ENCODE measurements around the gene SFRP4. TPM values are rescaled to one million over a fixed set of nuclear protein-coding genes. Genes with fewer than 3 reads are reported as not detected.

SFRP4 gene
- total and polyA plus RNA-seq, 10 of the 15 experiments (the other 5 are each of a cell fraction or from before 2014, with no cell fraction given): 0.02 to 0.15 (median 0.14) TPM; not detected in 7

DNA sequence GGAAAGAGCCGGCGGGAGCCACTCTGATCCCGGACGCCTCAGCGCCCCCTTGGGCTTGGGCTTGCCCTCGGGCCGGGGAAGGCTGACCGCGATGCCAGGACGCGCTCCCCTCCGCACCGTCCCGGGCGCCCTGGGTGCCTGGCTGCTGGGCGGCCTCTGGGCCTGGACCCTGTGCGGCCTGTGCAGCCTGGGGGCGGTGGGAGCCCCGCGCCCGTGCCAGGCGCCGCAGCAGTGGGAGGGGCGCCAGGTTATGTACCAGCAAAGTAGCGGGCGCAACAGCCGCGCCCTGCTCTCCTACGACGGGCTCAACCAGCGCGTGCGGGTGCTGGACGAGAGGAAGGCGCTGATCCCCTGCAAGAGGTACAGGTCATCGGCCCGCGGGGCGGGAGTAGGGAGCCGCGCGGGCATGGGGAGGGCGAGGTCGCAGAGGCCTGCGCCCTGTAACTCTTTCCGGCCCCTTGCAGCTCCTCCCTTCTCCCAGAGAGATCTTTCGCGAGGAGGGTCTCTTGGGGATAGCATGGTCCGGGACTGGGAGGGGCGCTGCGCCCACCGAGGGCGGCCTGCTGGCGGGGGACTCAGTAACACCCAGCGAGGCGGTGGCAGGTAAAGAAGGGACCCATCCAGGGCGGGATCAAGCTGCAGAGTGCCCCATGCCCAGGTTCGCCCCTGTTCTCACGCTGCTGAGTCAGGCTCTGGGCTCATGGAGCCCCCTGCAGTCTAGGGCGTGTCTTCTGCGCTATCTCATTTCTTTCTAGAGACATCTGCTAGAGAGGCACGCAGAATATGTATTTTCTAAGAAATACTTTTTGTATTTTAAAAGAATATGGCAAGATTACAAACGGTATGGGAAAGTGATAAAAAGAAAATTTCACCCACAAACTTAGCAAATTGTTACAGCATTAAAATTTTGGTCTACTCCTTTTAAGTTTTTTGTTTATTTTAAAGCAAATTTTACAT is 4.5 kb upstream of the SFRP4 start:
- H3K79me2 ChIP-seq (ENCODE audit: control insufficient read depth, insufficient read depth, low read length): peaks cover 3% of the 10 kb centered on the region; the same call in 1 of the 2 replicates
- peaks cover 8% of the 10 kb centered on the region; the same call in 2 of the 3 replicates for H3K9me3 ChIP-seq (replicated peaks; ENCODE audit: control insufficient read depth, insufficient read depth, low read length)
- RAD21 ChIA-PET (ENCODE audit: unreplicated experiment): interaction anchor here (0.8 to 3.4 kb wide), 10 partner anchors 13 to 393 kb away, joined by 3 to 30 read pairs (median 4); no protein-coding TSS in a partner anchor
- peaks cover 0 to 3% of the 10 kb centered on the region in 2 experiments; a peak in 2 of 4 replicates for H3K27me3 ChIP-seq (replicated peaks in 1 of 2; ENCODE audit: control insufficient read depth in 2 of 2, insufficient read depth in 2 of 2, low read length in 1 of 2)
- intact Hi-C loops (cut with micrococcal nuclease; ENCODE audit: unreplicated experiment) (no loop called here), in situ Hi-C loops (cut with MboI) (no loop called here)
- POLR2A ChIA-PET: interaction anchor here (0.7 to 1.8 kb wide), 3 partner anchors 8 to 22 kb away, joined by 4 to 11 read pairs (median 4); no protein-coding TSS in a partner anchor
- FAIRE-seq (peak; percentile 68), DNase-seq (ENCODE audit: low read depth, low spot score) (no peak), ATAC-seq (peak; percentile 83)
- H3K27ac ChIP-seq (ENCODE audit: control insufficient read depth, insufficient read depth): peak overlapping the region; percentile 39; the same call in 1 of the 2 replicates
- SMC1A ChIA-PET (ENCODE audit: uncharacterized antibody, unreplicated experiment): interaction anchor here (0.7 to 8.5 kb wide), 11 partner anchors 8 to 390 kb away, joined by 3 to 98 read pairs (median 3); no protein-coding TSS in a partner anchor
- CTCF ChIA-PET: interaction anchor here (0.9 to 7.5 kb wide), 22 partner anchors 11 to 448 kb away, joined by 3 to 108 read pairs (median 6); no protein-coding TSS in a partner anchor
- H3K4me2 ChIP-seq (ENCODE audit: control insufficient read depth, insufficient read depth): peak overlapping the region; percentile 96
- H2AFZ ChIP-seq (ENCODE audit: control insufficient read depth, low read depth, low read length): peak overlapping the region; percentile 94
- 2% methylated on average over 63 of the region's 63 CpGs for WGBS (ENCODE audit: insufficient coverage, insufficient replicate concordance, low lambda C conversion rate, missing lambda C conversion rate)
- H3K36me3 ChIP-seq (ENCODE audit: control insufficient read depth in 2 of 2, insufficient read depth in 2 of 2, low read length in 1 of 2): no peaks in the 10 kb centered on the region
- BruUV-seq (replicated peaks): no TSS peak
- peak overlapping the region; percentile 86 for H3K4me3 ChIP-seq
- peaks cover 5% of the 10 kb centered on the region for H3K4me1 ChIP-seq (ENCODE audit: control insufficient read depth, insufficient read depth, low read length)
- peak overlapping the region; percentile 55 for H3K9ac ChIP-seq (ENCODE audit: control insufficient read depth, insufficient read depth, low read length)
- H4K20me1 ChIP-seq (ENCODE audit: control insufficient read depth, insufficient read depth): no peaks in the 10 kb centered on the region
- TF ChIP-seq, protein P1, sequence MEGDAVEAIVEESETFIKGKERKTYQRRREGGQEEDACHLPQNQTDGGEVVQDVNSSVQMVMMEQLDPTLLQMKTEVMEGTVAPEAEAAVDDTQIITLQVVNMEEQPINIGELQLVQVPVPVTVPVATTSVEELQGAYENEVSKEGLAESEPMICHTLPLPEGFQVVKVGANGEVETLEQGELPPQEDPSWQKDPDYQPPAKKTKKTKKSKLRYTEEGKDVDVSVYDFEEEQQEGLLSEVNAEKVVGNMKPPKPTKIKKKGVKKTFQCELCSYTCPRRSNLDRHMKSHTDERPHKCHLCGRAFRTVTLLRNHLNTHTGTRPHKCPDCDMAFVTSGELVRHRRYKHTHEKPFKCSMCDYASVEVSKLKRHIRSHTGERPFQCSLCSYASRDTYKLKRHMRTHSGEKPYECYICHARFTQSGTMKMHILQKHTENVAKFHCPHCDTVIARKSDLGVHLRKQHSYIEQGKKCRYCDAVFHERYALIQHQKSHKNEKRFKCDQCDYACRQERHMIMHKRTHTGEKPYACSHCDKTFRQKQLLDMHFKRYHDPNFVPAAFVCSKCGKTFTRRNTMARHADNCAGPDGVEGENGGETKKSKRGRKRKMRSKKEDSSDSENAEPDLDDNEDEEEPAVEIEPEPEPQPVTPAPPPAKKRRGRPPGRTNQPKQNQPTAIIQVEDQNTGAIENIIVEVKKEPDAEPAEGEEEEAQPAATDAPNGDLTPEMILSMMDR (IDR thresholded peaks at IDR 0.05 in 2 of 3, conservative IDR thresholded peaks at IDR 0.05 in 1 of 3; ENCODE audit: control insufficient read depth in 2 of 3, extremely low read depth in 1 of 3, insufficient read depth in 1 of 3, low read depth in 3 of 3, low read length in 3 of 3): peak; percentile 37 to 47 (median 38); a peak in 5 of 6 replicates
- no peak for TF ChIP-seq SIN3A (IDR thresholded peaks at IDR 0.05; ENCODE audit: low read depth, low read length)
- peak; percentile 47 for TF ChIP-seq HDAC6 (IDR thresholded peaks at IDR 0.05; ENCODE audit: unreplicated experiment)
- no peak for TF ChIP-seq SUPT20H (IDR thresholded peaks at IDR 0.05; ENCODE audit: borderline replicate concordance, control insufficient read depth, low read depth, low read length)
- peak; percentile 90; the same call in 1 of the 2 replicates for TF ChIP-seq LARP7 (IDR thresholded peaks at IDR 0.05)
- no peak for TF ChIP-seq NFYB (IDR thresholded peaks at IDR 0.05; ENCODE audit: insufficient read depth, low read depth, low read length)
- TF ChIP-seq CBX3 (IDR thresholded peaks at IDR 0.05; ENCODE audit: borderline replicate concordance, low read depth): no peak
- TF ChIP-seq E2F4 (IDR thresholded peaks at IDR 0.05; ENCODE audit: low read depth, low read length): no peak
- 0 out of 2 replicates have a peak, but pooled peaks have one; percentile 3 for TF ChIP-seq YY1 (IDR thresholded peaks at IDR 0.05; ENCODE audit: low read depth, low read length)
- TF ChIP-seq IRF3 (IDR thresholded peaks at IDR 0.05): no peak
- 0 out of 2 replicates have a peak, but pooled peaks have one; percentile 49 for TF ChIP-seq MLLT1 (IDR thresholded peaks at IDR 0.05)

All from GM12878 (cell line).